Smooth muscle cell (in vitro differentiated cells): ENCODE results near the gene BRPF3. TPM values are rescaled to one million over a fixed set of nuclear protein-coding genes. Genes with fewer than 3 reads are reported as not detected.
"Not testable (repeated sequence)": the region's sequence is repeated elsewhere in the genome, so short reads cannot be mapped to it uniquely, and the experiment has no call there.

Experiments
- DNase-seq: peaks from one replicate; lab custom pipeline; 2025; ENCODE audit not compliant: unreplicated experiment; lab: John Stamatoyannopoulos, UW
- H2AFZ ChIP-seq: fragments of 200-600 bp; sonication (generic); 2 replicates; pipeline ENCODE4 v1.6.0; 2016; ENCODE audit warnings: antibody characterized with exemption, low read depth, mild to moderate bottlenecking
- H3F3A ChIP-seq: fragments of 200-600 bp; sonication (generic); 2 replicates; pipeline ENCODE4 v1.6.0; 2017; ENCODE audit warnings: antibody characterized with exemption, low read depth
- H3K27ac ChIP-seq: fragments of 200-600 bp; sonication (generic); 2 replicates; pipeline ENCODE4 v1.5.1; 2016; ENCODE audit warnings: low read depth, mild to moderate bottlenecking
- H3K27me3 ChIP-seq: fragments of 200-600 bp; sonication (generic); 2 replicates; pipeline ENCODE4 v1.6.1; 2016; ENCODE audit warnings: low read depth, mild to moderate bottlenecking
- H3K36me3 ChIP-seq: fragments of 200-600 bp; sonication (generic); 2 replicates; pipeline ENCODE4 v1.5.1; 2016; ENCODE audit warnings: low read depth
- H3K4me1 ChIP-seq: fragments of 200-600 bp; sonication (generic); 2 replicates; pipeline ENCODE4 v1.5.1; 2016; ENCODE audit warnings: low read depth
- H3K4me2 ChIP-seq: fragments of 200-600 bp; sonication (generic); 2 replicates; pipeline ENCODE4 v1.6.0; 2016; ENCODE audit warnings: mild to moderate bottlenecking
- H3K4me3 ChIP-seq: fragments of 200-600 bp; sonication (generic); 2 replicates; pipeline ENCODE4 v1.5.1; 2016; ENCODE audit warnings: mild to moderate bottlenecking
- H3K79me2 ChIP-seq: fragments of 200-600 bp; sonication (generic); 2 replicates; pipeline ENCODE4 v1.6.0; 2016; ENCODE audit warnings: low read depth, mild to moderate bottlenecking
- H3K9ac ChIP-seq: fragments of 200-600 bp; sonication (generic); 2 replicates; pipeline ENCODE4 v1.6.0; 2016; ENCODE audit warnings: low read depth
- H3K9me3 ChIP-seq: fragments of 200-600 bp; sonication (generic); replicated peaks from 2 replicates; pipeline ENCODE4 v1.5.1; 2016; ENCODE audit warnings: low read depth
- H4K20me1 ChIP-seq: fragments of 200-600 bp; sonication (generic); 2 replicates; pipeline ENCODE4 v1.6.0; 2016; ENCODE audit warnings: low read depth
- CTCF ChIP-seq: fragments of 200-600 bp; sonication (generic); IDR thresholded peaks from 2 replicates; pipeline ENCODE4 v1.5.1; 2017; ENCODE audit warnings: borderline replicate concordance, mild to moderate bottlenecking, antibody characterized with exemption; ENCODE audit not compliant: insufficient read depth, poor library complexity, severe bottlenecking
- WGBS: methylation state at CpG from one replicate; pipeline ENCODE4 v1.1.7; 2016; ENCODE audit warnings: low lambda C conversion rate; 5-methylcytosine and 5-hydroxymethylcytosine counted together
- polyA plus RNA-seq: library from polyadenylated mRNA; unstranded; fragments of >200 nt; fragmentation: Nextera tagmentation; extraction: Ambion mirVana; gene quantifications from 2 replicates; pipeline ENCODE4 v1.2.1, GENCODE V29; 2016
- total RNA-seq: library from RNA; depleted of rRNA; stranded (reverse); fragments of >200 nt; gene quantifications from 2 replicates; pipeline ENCODE4 v1.2.3, GENCODE V29; 2014

BRPF3 gene
- total and polyA plus RNA-seq, 2 experiments from 2014 or later: 8.9 to 20.0 TPM

DNA sequence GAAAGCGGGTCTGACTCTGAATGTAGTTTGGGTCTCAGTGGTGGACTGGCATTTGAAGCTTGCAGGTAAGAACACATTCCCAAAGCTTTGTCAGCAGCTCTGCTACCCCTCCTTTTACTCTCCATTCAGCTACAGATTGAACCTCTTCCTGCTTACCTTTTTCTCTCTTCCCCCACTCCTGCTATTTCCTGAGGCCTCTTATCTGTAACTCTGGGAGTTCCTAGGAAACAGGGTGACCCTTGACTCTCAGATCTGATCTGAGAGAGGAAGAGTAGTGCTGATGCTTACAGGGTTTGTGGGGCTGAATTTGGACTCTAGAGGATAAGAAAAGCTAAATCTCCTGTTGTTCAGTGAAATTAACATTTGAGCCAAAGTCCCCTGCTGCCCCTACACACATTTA is 21.4 kb downstream of the BRPF3 start:
- 100% methylated on average over 1 of the region's 1 CpG for WGBS

GRCh38 chr6:36218516-36218915 is 22.0 kb downstream of the BRPF3 start:
- H3K4me1 ChIP-seq, H3K9ac ChIP-seq, H3K4me3 ChIP-seq, DNase-seq, H3F3A ChIP-seq, H3K9me3 ChIP-seq, H3K4me2 ChIP-seq, H2AFZ ChIP-seq, H3K27me3 ChIP-seq, H3K27ac ChIP-seq, H3K79me2 ChIP-seq: not testable (repeated sequence)
- Histone ChIP-seq H3K36me3 (peaks cover 18% of the 10 kb centered on the region), H4K20me1 (peaks cover 65% of the 10 kb centered on the region)
- 87% methylated on average over 9 of the region's 9 CpGs for WGBS

More for the DNA sequence above, 21.4 kb downstream of the BRPF3 start:
- H3K9me3 ChIP-seq: no peaks in the 10 kb centered on the region
- H4K20me1 ChIP-seq: peaks cover 61% of the 10 kb centered on the region
- no peaks in the 10 kb centered on the region for H3K27me3 ChIP-seq
- H3K4me2 ChIP-seq: no peak overlapping the region
- no peak overlapping the region for H3K4me3 ChIP-seq
- no peak overlapping the region for H2AFZ ChIP-seq
- H3F3A ChIP-seq: peaks cover 4% of the 10 kb centered on the region
- no peak overlapping the region for H3K27ac ChIP-seq
- H3K36me3 ChIP-seq: peaks cover 13% of the 10 kb centered on the region
- TF ChIP-seq CTCF: no peak
- no peak for DNase-seq
- no peak overlapping the region for H3K9ac ChIP-seq
- no peaks in the 10 kb centered on the region for H3K79me2 ChIP-seq
- H3K4me1 ChIP-seq: no peaks in the 10 kb centered on the region

GRCh38 chr6:36219081-36219480 is 22.5 kb downstream of the BRPF3 start:
- no peak for DNase-seq
- Histone ChIP-seq H3K27me3 (no peaks in the 10 kb centered on the region), H2AFZ (no peak overlapping the region), H3K4me2 (no peak overlapping the region), H4K20me1 (peaks cover 67% of the 10 kb centered on the region), H3K4me3 (no peak overlapping the region), H3K36me3 (peaks cover 19% of the 10 kb centered on the region), H3K79me2 (peaks cover 5% of the 10 kb centered on the region), H3K9me3 (no peaks in the 10 kb centered on the region), H3K27ac (no peak overlapping the region), H3F3A (peaks cover 4% of the 10 kb centered on the region), H3K4me1 (no peaks in the 10 kb centered on the region), H3K9ac (no peak overlapping the region)
- TF ChIP-seq CTCF: no peak
- 85% methylated on average over 3 of the region's 3 CpGs for WGBS

DNA sequence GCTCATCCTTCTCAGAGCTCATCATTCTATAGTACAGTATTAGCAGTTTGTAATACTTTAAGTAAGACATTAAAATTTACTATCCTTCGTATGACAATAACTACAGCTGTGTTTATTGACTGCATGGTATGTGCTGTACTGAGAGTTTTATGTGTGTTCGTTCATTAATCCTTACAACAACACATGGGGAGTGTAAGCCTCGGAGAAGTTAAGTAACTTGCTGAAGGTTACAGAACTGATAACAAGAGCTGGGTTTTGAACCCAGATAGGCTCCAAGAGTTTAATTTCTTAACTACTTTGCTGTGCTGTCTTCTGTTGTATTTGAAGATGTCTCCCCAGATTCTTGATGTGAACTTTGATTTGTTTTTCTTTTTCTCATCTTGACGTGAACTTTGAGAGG is 23.7 kb downstream of the BRPF3 start:
- Histone ChIP-seq H2AFZ (no peak overlapping the region), H3K4me3 (no peak overlapping the region), H3K4me2 (no peak overlapping the region), H3K27ac (no peak overlapping the region), H3K36me3 (peaks cover 26% of the 10 kb centered on the region), H3F3A (peaks cover 4% of the 10 kb centered on the region), H3K9ac (no peak overlapping the region), H3K27me3 (no peaks in the 10 kb centered on the region), H3K9me3 (no peaks in the 10 kb centered on the region), H3K4me1 (no peaks in the 10 kb centered on the region), H3K79me2 (peaks cover 5% of the 10 kb centered on the region), H4K20me1 (peaks cover 74% of the 10 kb centered on the region)
- TF ChIP-seq CTCF: no peak
- 51% methylated on average over 4 of the region's 4 CpGs for WGBS
- no peak for DNase-seq
